ENCODE results near the gene MED22.

- TF ChIP-seq POLR2A (IDR thresholded peaks at IDR 0.05) (no peak), POLR2AphosphoS5 (IDR thresholded peaks at IDR 0.05; ENCODE audit: insufficient read depth in 1 of 2, low read depth in 1 of 2) (no peak), CTCF (IDR thresholded peaks at IDR 0.05) (no peak)
These were observed 23.8 kb downstream of the MED22 start for GRCh38 chr9:133323991-133324703.
